ENCODE measurements around the gene SLC44A4.
"Not testable (repeated sequence)": the region's sequence is repeated elsewhere in the genome, so short reads cannot be mapped to it uniquely, and the experiment has no call there.

Gene SLC44A4

GRCh38 chr6:31878726-31879125 is at the start of gene SLC44A4:
TSS of gene SLC44A4 (minus strand) at chr6:31878997. CDS start at chr6:31878980, 17 bp downstream.
- no peak for DNase-seq

- no peak for DNase-seq
These were observed 49.8 kb upstream of the SLC44A4 start for GRCh38 chr6:31928672-31928939.

- no peak for DNase-seq
These were observed 49.3 kb upstream of the SLC44A4 start for GRCh38 chr6:31927863-31928671.

- no peak for DNase-seq
These were observed 48.6 kb upstream of the SLC44A4 start, which contains the start of gene C2 for GRCh38 chr6:31927242-31927862. TSS of gene C2 (plus strand) at chr6:31927717. CDS start at chr6:31927753, 36 bp downstream.

GRCh38 chr6:31922942-31923341 is 44.1 kb upstream of the SLC44A4 start:
- no peak for DNase-seq

- no peak for DNase-seq
These were observed 42.0 kb upstream of the SLC44A4 start for GRCh38 chr6:31920811-31921210.

GRCh38 chr6:31919624-31920303 is 41.0 kb upstream of the SLC44A4 start:
- no peak for DNase-seq

GRCh38 chr6:31918069-31918720 is 39.4 kb upstream of the SLC44A4 start:
- no peak for DNase-seq

GRCh38 chr6:31915756-31916155 is 37.0 kb upstream of the SLC44A4 start:
- no peak for DNase-seq

- DNase-seq: no peak
These were observed 36.6 kb upstream of the SLC44A4 start for GRCh38 chr6:31915351-31915750.

- no peak for DNase-seq
These were observed 33.2 kb upstream of the SLC44A4 start for GRCh38 chr6:31911826-31912585.

GRCh38 chr6:31909298-31909697 is 30.5 kb upstream of the SLC44A4 start:
- DNase-seq: not testable (repeated sequence)

- DNase-seq: no peak
These were observed 30.0 kb upstream of the SLC44A4 start for GRCh38 chr6:31908791-31909190.

- DNase-seq: not testable (repeated sequence)
These were observed 29.5 kb upstream of the SLC44A4 start for GRCh38 chr6:31908255-31908654.

- DNase-seq: peak; percentile 42
These were observed 28.5 kb upstream of the SLC44A4 start for GRCh38 chr6:31907158-31907813.

- not testable (repeated sequence) for DNase-seq
These were observed 27.9 kb upstream of the SLC44A4 start for GRCh38 chr6:31906727-31907126.

- DNase-seq: no peak
These were observed 27.3 kb upstream of the SLC44A4 start for GRCh38 chr6:31906122-31906521.

GRCh38 chr6:31905041-31905440 is 26.2 kb upstream of the SLC44A4 start:
- no peak for DNase-seq

GRCh38 chr6:31903957-31904356 is 25.2 kb upstream of the SLC44A4 start:
- DNase-seq: no peak

- DNase-seq: peak; percentile 91
These were observed 23.3 kb upstream of the SLC44A4 start, which contains the start of gene ZBTB12 for GRCh38 chr6:31901953-31902643. TSS of gene ZBTB12 (minus strand) at chr6:31902086. CDS start at chr6:31901305, 781 bp downstream.

GRCh38 chr6:31901415-31901952 is 22.7 kb upstream of the SLC44A4 start:
- no peak for DNase-seq

Data from DMS79 (cell line).